Esophagus muscularis mucosa (tissue), 4 donors: ENCODE measurements around the gene NOL3. TPM values are rescaled to one million over a fixed set of nuclear protein-coding genes. Genes with fewer than 3 reads are reported as not detected.

Experiments used
- DNase-seq: peaks from one replicate; pipeline ENCODE4 v3.0.0-alpha.2; 2017; ENCODE audit errors: extremely low spot score
- H3K27ac ChIP-seq, 4 donors: fragments of 200-600 bp; sonication (generic); replicated peaks in 1 of 4; 1 replicate in 3 of 4; 2 replicates in 1 of 4; pipeline ENCODE4 v1.5.1; 2016 to 2019; ENCODE audit warnings: mild to moderate bottlenecking in 1 of 4
- H3K27me3 ChIP-seq, 4 donors: fragments of 200-600 bp; sonication (generic); one replicate each; pipeline versions ENCODE4 v1.5.1 to v1.6.0; 2016 to 2019
- H3K36me3 ChIP-seq, 4 donors: fragments of 200-600 bp; sonication (generic); one replicate each; pipeline ENCODE4 v1.5.1; 2016 to 2019
- H3K4me1 ChIP-seq, 4 donors: fragments of 200-600 bp; sonication (generic); one replicate each; pipeline ENCODE4 v1.5.1; 2016 to 2019
- H3K4me3 ChIP-seq, 4 donors: fragments of 200-600 bp; sonication (generic); 1 replicate in 2 of 4; 2 replicates in 2 of 4; pipeline ENCODE4 v1.5.1; 2016 to 2019; ENCODE audit warnings: mild to moderate bottlenecking in 4 of 4, moderate library complexity in 1 of 4
- H3K9me3 ChIP-seq, 4 donors: fragments of 200-600 bp; sonication (generic); 1 replicate in 3 of 4; 2 replicates in 1 of 4; pipeline ENCODE4 v1.5.1; 2016 to 2019
- EP300 ChIP-seq: sonication (generic); formaldehyde crosslinking; IDR thresholded peaks from one replicate; pipeline ENCODE4 v1.6.1; 2017; ENCODE audit warnings: antibody characterized with exemption
- POLR2A ChIP-seq: fragments of 450-650 bp; IDR thresholded peaks from one replicate; pipeline ENCODE4 v1.6.1; 2017; ENCODE audit warnings: antibody characterized with exemption, moderate library complexity, mild to moderate bottlenecking, low read depth
- POLR2AphosphoS5 ChIP-seq, 2 donors: sonication (generic); formaldehyde crosslinking; IDR thresholded peaks; one replicate each; pipeline ENCODE4 v1.6.1; 2017; ENCODE audit warnings: antibody characterized with exemption in 2 of 2
- WGBS: methylation state at CpG from one replicate; pipeline ENCODE4 v1.1.5; 2018; 5-methylcytosine and 5-hydroxymethylcytosine counted together
- intact Hi-C: fragments of 100-400 bp; cut with DNase I; formaldehyde crosslinking; loops from one replicate; pipeline ENCODE4 v1.15.1; 2023
- total RNA-seq, 4 donors: library from RNA; depleted of rRNA; stranded (reverse); fragments of >200 nt; gene quantifications; one replicate each; pipeline versions ENCODE4 v1.1.0 to v1.2.1, GENCODE V29; 2016
- TF ChIP-seq, protein P1 (sequence below), 3 experiments: fragments of 200-600 bp in 2 of 3; fragments of 450-650 bp in 1 of 3; sonication (generic) in 2 of 3; IDR thresholded peaks; one replicate each; pipeline ENCODE4 v1.5.1; 2017 to 2019; ENCODE audit warnings: antibody characterized with exemption in 3 of 3, mild to moderate bottlenecking in 2 of 3, moderate library complexity in 1 of 3

The NOL3 gene
- total RNA-seq, 4 donors from 2014 or later, result 40.6 to 58.2 (median 45.4) TPM

DNA sequence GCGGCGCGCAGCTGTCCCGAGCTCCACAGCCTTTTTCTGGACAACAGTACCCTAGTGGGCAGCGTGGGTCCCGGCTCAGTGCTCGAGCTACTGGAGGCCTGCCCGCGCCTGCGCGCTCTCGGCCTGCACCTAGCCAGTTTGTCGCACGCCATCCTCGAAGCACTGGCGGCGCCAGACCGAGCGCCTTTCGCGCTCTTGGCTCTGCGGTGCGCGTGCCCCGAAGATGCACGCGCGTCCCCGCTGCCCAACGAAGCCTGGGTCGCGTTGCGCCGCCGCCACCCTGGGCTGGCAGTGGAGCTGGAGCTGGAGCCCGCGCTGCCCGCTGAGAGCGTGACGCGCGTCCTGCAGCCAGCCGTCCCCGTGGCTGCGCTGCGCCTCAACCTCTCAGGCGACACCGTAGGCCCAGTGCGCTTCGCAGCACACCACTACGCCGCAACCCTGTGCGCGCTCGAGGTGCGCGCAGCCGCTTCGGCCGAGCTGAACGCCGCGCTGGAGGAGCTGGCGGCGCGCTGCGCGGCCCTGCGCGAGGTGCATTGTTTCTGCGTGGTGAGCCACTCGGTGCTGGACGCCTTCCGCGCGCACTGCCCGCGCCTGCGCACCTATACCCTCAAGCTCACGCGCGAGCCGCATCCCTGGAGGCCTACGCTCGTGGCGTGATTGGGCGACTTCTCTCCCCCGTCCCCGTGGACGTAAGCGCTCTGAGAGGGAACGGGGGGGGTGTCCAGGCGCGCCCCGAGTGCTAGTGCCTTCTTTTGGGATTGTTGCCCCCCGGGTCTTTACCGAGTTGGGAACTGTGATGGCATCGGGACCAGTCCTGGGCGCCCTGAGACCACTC lies 7.0 kb upstream of the NOL3 start:
- 3% methylated on average over 23 of the region's 99 CpGs for WGBS
- no peaks in the 10 kb centered on the region for H3K9me3 ChIP-seq
- H3K36me3 ChIP-seq, result peaks cover 0 to 11% (median 4%) of the 10 kb centered on the region in 4 donors
- H3K27ac ChIP-seq, result peak overlapping the region; percentile 80 to 97 (median 90)
- H3K4me3 ChIP-seq, result peak overlapping the region; percentile 53 to 57 (median 54)
- H3K4me1 ChIP-seq, result peaks cover 65 to 98% (median 84%) of the 10 kb centered on the region in 4 donors
- intact Hi-C loops, result no loop called here
- DNase-seq, result no peak
- TF ChIP-seq EP300 (no peak), POLR2A (no peak), POLR2AphosphoS5 (IDR thresholded peaks at IDR 0.05) (peak; percentile 51 to 82)
- TF ChIP-seq, protein P1, sequence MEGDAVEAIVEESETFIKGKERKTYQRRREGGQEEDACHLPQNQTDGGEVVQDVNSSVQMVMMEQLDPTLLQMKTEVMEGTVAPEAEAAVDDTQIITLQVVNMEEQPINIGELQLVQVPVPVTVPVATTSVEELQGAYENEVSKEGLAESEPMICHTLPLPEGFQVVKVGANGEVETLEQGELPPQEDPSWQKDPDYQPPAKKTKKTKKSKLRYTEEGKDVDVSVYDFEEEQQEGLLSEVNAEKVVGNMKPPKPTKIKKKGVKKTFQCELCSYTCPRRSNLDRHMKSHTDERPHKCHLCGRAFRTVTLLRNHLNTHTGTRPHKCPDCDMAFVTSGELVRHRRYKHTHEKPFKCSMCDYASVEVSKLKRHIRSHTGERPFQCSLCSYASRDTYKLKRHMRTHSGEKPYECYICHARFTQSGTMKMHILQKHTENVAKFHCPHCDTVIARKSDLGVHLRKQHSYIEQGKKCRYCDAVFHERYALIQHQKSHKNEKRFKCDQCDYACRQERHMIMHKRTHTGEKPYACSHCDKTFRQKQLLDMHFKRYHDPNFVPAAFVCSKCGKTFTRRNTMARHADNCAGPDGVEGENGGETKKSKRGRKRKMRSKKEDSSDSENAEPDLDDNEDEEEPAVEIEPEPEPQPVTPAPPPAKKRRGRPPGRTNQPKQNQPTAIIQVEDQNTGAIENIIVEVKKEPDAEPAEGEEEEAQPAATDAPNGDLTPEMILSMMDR (IDR thresholded peaks at IDR 0.05), result peak in 1 of 3 experiments; percentile 5
- peaks cover 0 to 36% (median 2%) of the 10 kb centered on the region in 4 donors for H3K27me3 ChIP-seq

DNA sequence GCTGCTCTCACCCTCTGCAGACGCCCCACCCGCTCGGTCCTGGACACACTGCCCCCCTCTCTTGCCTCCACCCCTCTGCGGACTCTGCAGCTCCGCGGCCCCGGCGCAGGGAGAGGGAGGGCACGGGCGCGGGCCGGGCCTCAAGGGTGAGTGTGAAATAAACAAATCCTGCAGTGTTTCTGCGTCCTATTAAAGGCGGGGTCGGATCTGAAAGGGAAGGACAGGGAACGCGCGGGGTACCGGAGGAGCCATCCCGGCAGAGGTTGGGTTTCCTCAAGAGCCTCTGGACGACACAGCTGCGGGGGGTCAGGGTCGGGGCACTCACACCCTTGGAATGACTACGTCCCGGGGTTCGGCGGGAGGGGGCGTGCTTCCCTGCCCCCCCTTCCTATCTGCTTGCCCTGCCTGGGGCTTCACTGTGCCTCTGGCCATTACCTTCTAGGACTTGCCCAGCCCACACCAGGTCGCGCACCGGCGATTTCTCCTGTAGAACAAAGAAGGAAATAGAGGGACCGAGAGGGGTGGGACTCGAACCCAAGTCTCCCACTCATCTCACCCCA lies 6.3 kb upstream of the NOL3 start:
- peaks cover 64 to 98% (median 85%) of the 10 kb centered on the region in 4 donors for H3K4me1 ChIP-seq
- WGBS, result 17% methylated on average over 14 of the region's 34 CpGs
- no peak for DNase-seq

DNA sequence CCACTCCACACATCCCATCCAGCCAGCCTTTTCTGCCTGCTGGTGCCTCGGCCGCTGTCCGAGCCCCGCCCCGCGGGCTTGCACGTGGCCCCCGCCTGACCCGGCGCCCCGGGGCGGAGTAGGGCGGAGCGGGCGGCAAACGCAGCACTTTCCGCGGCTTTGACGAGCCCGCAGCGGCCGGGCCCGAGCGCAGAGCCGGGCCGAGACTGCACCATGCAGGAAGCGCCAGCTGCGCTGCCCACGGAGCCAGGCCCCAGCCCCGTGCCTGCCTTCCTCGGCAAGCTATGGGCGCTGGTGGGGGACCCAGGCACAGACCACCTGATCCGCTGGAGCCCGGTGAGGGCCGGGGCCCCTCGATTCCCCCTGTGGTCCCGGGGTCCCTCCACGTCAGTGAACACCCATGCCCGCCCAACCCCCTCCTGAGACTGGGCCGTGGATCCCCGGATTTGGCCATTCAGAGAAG lies 5.7 kb upstream of the NOL3 start, which contains the start of gene HSF4:
Gene HSF4, plus strand, starts transcription at position 147 of the 463 bp plus-strand sequence. Its CDS starts 67 bp downstream, at position 214.
- Histone ChIP-seq H3K27me3 (peaks cover 0 to 36% (median 2%) of the 10 kb centered on the region in 4 donors), H3K9me3 (no peaks in the 10 kb centered on the region), H3K27ac (peak within 1 kb of the TSS; percentile 80 to 97 (median 90))

More for the DNA sequence above, 6.3 kb upstream of the NOL3 start:
- Histone ChIP-seq H3K4me3 (peak overlapping the region; percentile 53 to 57 (median 54)), H3K36me3 (peaks cover 0 to 11% (median 4%) of the 10 kb centered on the region in 4 donors), H3K27ac (peak overlapping the region; percentile 80 to 97 (median 90)), H3K9me3 (no peaks in the 10 kb centered on the region), H3K27me3 (peaks cover 0 to 36% (median 2%) of the 10 kb centered on the region in 4 donors)
- intact Hi-C loops, result no loop called here
- TF ChIP-seq EP300 (no peak), POLR2AphosphoS5 (IDR thresholded peaks at IDR 0.05) (no peak), POLR2A (no peak)
- TF ChIP-seq, protein P1 (IDR thresholded peaks at IDR 0.05), result no peak

More for the DNA sequence above, 5.7 kb upstream of the NOL3 start, which contains the start of gene HSF4:
- peak within 1 kb of the TSS; percentile 53 to 57 (median 54) for H3K4me3 ChIP-seq
- TF ChIP-seq POLR2A, result peak; percentile 28
- TF ChIP-seq POLR2AphosphoS5 (IDR thresholded peaks at IDR 0.05), result peak; percentile 70 to 77
- TF ChIP-seq EP300, result no peak
- TF ChIP-seq, protein P1 (IDR thresholded peaks at IDR 0.05), result no peak
- intact Hi-C loops, result no loop called here
- no CpG with 5 or more reads among the region's 41 CpGs for WGBS
- H3K4me1 ChIP-seq, result peaks cover 66 to 98% (median 87%) of the 10 kb centered on the region in 4 donors
- DNase-seq, result no peak
- peaks cover 0 to 11% (median 4%) of the 10 kb centered on the region in 4 donors for H3K36me3 ChIP-seq
